HG03196 (cell line): ENCODE data around the gene NEDD4L.
"Not testable (repeated sequence)": the region's sequence is repeated elsewhere in the genome, so short reads cannot be mapped to it uniquely, and the experiment has no call there.

ENCODE experiments used
- ATAC-seq: cut with Tn5 transposase; IDR thresholded peaks from one replicate; pipeline ENCODE4 v1.9.1; 2021; ENCODE audit not compliant: unreplicated experiment

Gene NEDD4L

GRCh38 chr18:58026395-58026794, 17.6 kb upstream of the NEDD4L start:
- no peak for ATAC-seq

GRCh38 chr18:58026857-58027256, 17.2 kb upstream of the NEDD4L start:
- ATAC-seq: no peak

GRCh38 chr18:58027341-58027740, 16.7 kb upstream of the NEDD4L start:
- no peak for ATAC-seq

GRCh38 chr18:58028109-58028784, 15.8 kb upstream of the NEDD4L start:
- ATAC-seq: no peak

- no peak for ATAC-seq
These were observed 11.8 kb upstream of the NEDD4L start for GRCh38 chr18:58032233-58032632.

- ATAC-seq: no peak
These were observed 10.8 kb upstream of the NEDD4L start for GRCh38 chr18:58033216-58033615.

GRCh38 chr18:58034370-58034769, 9.7 kb upstream of the NEDD4L start:
- no peak for ATAC-seq

GRCh38 chr18:58037163-58037562, 6.9 kb upstream of the NEDD4L start:
- no peak for ATAC-seq

GRCh38 chr18:58038063-58038462, 6.0 kb upstream of the NEDD4L start:
- ATAC-seq: no peak

- ATAC-seq: no peak
These were observed 2.4 kb upstream of the NEDD4L start for GRCh38 chr18:58041633-58042032.

- ATAC-seq: no peak
These were observed 1.1 kb upstream of the NEDD4L start for GRCh38 chr18:58042826-58043490.

GRCh38 chr18:58044370-58045241, 580 bp downstream of the NEDD4L start:
- ATAC-seq: peak; percentile 38

- no peak for ATAC-seq
These were observed 1.4 kb downstream of the NEDD4L start for GRCh38 chr18:58045242-58046092.

- ATAC-seq: no peak
These were observed 2.2 kb downstream of the NEDD4L start for GRCh38 chr18:58046093-58046793.

GRCh38 chr18:58046794-58047555, 2.9 kb downstream of the NEDD4L start:
- no peak for ATAC-seq

- no peak for ATAC-seq
These were observed 3.5 kb downstream of the NEDD4L start for GRCh38 chr18:58047556-58047882.

GRCh38 chr18:58048081-58048642, 4.1 kb downstream of the NEDD4L start:
- no peak for ATAC-seq

GRCh38 chr18:58049000-58049688, 5.1 kb downstream of the NEDD4L start:
- no peak for ATAC-seq

GRCh38 chr18:58050963-58051362, 6.9 kb downstream of the NEDD4L start:
- not testable (repeated sequence) for ATAC-seq
